ENCODE data around the gene C2orf76.

The C2orf76 gene

DNA sequence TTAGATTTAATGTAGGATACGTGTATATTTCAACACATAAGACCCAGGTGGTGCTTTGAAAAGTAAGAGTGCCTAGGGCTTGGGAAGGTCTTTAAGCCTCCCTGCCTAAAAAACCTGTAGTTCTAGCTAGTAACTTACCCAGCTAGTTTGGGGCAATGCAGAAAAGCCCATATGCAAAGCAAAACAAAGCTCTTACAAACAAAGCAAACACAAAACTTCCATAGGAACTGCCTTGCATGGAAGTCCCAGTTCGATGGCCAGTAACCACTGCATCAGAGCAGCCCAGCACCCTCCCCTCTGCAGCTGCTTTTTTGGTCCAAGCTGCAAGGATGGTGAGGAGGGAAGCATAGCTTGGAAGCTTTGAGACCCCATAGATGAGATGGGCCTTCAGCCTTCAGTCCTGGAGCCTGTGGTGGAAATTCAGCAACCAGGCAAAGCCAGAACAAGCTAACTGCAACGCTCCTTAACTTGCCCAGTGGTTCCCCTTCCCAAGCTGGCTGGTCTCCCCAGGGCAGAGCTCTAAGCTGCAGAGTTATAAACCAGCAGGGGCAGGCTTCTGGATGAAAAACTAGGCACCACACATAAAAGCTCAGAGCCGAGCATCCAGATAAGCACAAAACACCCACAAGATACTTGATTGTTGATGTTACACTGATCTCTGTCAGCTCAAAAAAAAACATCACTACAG is 16.2 kb downstream of the C2orf76 start:
- Mint-ChIP-seq H3K4me1 (peaks cover 17% of the 10 kb centered on the region), H3K27ac (no peak overlapping the region), H3K4me3 (no peak overlapping the region)

DNA sequence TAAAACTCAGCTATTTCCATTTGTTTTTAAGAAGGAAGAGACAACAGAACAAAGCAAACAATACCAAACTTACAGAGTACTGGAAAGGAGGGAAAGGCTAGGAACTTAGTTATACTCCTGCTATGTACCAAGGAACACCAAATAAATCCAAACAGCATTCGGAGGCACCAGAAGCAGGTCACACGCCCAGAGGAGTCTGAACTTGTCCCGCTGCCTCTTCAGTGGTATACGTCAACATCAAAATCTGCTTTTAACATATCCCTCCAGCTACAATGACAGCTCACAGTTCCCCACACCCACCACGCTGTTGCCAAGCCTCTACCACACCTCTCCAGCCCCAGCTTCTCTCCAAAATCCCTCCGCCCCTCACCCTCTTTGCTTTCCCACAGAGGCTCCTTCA is 17.3 kb downstream of the C2orf76 start:
- TF ChIP-seq, protein P1, sequence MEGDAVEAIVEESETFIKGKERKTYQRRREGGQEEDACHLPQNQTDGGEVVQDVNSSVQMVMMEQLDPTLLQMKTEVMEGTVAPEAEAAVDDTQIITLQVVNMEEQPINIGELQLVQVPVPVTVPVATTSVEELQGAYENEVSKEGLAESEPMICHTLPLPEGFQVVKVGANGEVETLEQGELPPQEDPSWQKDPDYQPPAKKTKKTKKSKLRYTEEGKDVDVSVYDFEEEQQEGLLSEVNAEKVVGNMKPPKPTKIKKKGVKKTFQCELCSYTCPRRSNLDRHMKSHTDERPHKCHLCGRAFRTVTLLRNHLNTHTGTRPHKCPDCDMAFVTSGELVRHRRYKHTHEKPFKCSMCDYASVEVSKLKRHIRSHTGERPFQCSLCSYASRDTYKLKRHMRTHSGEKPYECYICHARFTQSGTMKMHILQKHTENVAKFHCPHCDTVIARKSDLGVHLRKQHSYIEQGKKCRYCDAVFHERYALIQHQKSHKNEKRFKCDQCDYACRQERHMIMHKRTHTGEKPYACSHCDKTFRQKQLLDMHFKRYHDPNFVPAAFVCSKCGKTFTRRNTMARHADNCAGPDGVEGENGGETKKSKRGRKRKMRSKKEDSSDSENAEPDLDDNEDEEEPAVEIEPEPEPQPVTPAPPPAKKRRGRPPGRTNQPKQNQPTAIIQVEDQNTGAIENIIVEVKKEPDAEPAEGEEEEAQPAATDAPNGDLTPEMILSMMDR (IDR thresholded peaks at IDR 0.05; ENCODE audit: unreplicated experiment in 3 of 3) = no peak
- Mint-ChIP-seq H3K4me3 (no peak overlapping the region), H3K4me1 (peaks cover 12% of the 10 kb centered on the region), H3K27ac (no peak overlapping the region), H3K27me3 (ENCODE audit: low read depth) (no peaks in the 10 kb centered on the region), H3K9me3 (no peaks in the 10 kb centered on the region), H3K36me3 (ENCODE audit: low read depth) (no peaks in the 10 kb centered on the region)

More for the DNA sequence above, 16.2 kb downstream of the C2orf76 start:
- TF ChIP-seq, protein P1 (IDR thresholded peaks at IDR 0.05; ENCODE audit: unreplicated experiment in 3 of 3) = no peak
- Mint-ChIP-seq H3K9me3 (no peaks in the 10 kb centered on the region), H3K36me3 (ENCODE audit: low read depth) (no peaks in the 10 kb centered on the region), H3K27me3 (ENCODE audit: low read depth) (no peaks in the 10 kb centered on the region)

GRCh38 chr2:119341684-119342083 is 24.9 kb downstream of the C2orf76 start:
- TF ChIP-seq, protein P1 (IDR thresholded peaks at IDR 0.05; ENCODE audit: unreplicated experiment in 3 of 3) = no peak
- H3K4me1 Mint-ChIP-seq = no peaks in the 10 kb centered on the region
- no peaks in the 10 kb centered on the region for H3K27me3 Mint-ChIP-seq (ENCODE audit: low read depth)
- H3K9me3 Mint-ChIP-seq = no peaks in the 10 kb centered on the region
- no peak overlapping the region for H3K27ac Mint-ChIP-seq
- H3K36me3 Mint-ChIP-seq (ENCODE audit: low read depth) = no peaks in the 10 kb centered on the region
- no peak overlapping the region for H3K4me3 Mint-ChIP-seq

GRCh38 chr2:119339562-119339923 is 27.1 kb downstream of the C2orf76 start:
- Mint-ChIP-seq H3K36me3 (ENCODE audit: low read depth) (no peaks in the 10 kb centered on the region), H3K27me3 (ENCODE audit: low read depth) (no peaks in the 10 kb centered on the region), H3K4me3 (no peak overlapping the region), H3K9me3 (no peaks in the 10 kb centered on the region), H3K4me1 (no peaks in the 10 kb centered on the region), H3K27ac (no peak overlapping the region)
- TF ChIP-seq, protein P1 (IDR thresholded peaks at IDR 0.05; ENCODE audit: unreplicated experiment in 3 of 3) = no peak

DNA sequence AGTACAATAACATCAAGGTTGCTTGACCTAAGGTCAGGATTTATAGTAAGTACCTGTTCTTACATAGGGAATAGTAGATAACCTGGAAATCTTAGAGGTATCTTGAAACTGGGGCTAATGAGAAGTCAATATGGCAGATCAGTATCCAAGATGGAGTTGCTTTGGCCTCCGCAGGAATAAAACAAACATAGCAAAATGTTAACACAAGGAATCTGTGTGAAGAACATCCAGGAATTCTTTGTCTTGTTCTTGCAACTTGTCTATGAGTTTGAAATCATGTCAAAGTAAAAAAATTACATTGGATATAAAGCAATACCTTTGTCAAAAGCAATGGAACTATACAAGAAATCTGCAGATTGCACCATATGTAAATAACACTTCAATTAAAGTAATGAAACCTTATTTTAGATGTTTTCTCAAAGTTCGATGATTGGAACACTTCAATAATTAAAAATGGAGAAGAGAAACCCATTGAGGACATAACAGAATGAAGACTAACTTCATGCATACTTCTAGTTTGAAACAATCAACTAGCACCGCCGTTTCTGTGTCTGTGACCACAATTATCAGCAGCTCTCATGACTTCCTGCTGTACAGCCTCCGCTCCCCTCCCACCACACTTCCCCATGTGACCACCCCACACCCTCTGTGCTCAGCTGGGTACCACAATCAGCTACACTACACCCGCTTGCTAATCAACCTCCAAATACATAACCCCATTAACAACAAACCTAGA is 27.6 kb downstream of the C2orf76 start:
- TF ChIP-seq, protein P1 (IDR thresholded peaks at IDR 0.05; ENCODE audit: unreplicated experiment in 3 of 3) = no peak
- no peak overlapping the region for H3K4me3 Mint-ChIP-seq
- H3K36me3 Mint-ChIP-seq (ENCODE audit: low read depth) = no peaks in the 10 kb centered on the region
- H3K27ac Mint-ChIP-seq = no peak overlapping the region
- H3K9me3 Mint-ChIP-seq = no peaks in the 10 kb centered on the region
- H3K27me3 Mint-ChIP-seq (ENCODE audit: low read depth) = no peaks in the 10 kb centered on the region
- H3K4me1 Mint-ChIP-seq = no peaks in the 10 kb centered on the region

DNA sequence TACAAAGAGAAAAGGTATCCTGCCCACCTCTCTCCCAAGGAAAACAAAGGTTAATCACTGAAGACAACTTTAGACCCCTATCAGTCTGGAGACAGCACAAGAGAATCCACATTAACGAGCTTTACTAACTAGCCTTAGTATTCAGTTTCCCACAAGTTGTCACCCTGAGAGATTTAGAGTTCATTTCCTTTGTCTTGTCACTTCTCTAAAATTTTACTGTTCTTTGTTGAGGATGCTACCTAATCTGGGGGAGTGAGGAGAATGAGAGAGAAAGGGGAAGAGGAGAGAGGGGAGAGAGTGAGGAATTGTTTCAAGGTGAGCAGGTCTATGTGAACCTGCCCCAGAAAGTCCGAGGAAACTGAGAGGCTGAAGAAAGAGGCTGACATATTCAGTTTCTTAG is 28.4 kb downstream of the C2orf76 start:
- TF ChIP-seq, protein P1 (IDR thresholded peaks at IDR 0.05; ENCODE audit: unreplicated experiment in 3 of 3) = no peak
- H3K27me3 Mint-ChIP-seq (ENCODE audit: low read depth) = no peaks in the 10 kb centered on the region
- H3K36me3 Mint-ChIP-seq (ENCODE audit: low read depth) = no peaks in the 10 kb centered on the region
- H3K27ac Mint-ChIP-seq = no peak overlapping the region
- H3K4me3 Mint-ChIP-seq = no peak overlapping the region
- no peaks in the 10 kb centered on the region for H3K4me1 Mint-ChIP-seq
- H3K9me3 Mint-ChIP-seq = no peaks in the 10 kb centered on the region
